ENCODE measurements around the gene MBTD1.

The MBTD1 gene

DNA sequence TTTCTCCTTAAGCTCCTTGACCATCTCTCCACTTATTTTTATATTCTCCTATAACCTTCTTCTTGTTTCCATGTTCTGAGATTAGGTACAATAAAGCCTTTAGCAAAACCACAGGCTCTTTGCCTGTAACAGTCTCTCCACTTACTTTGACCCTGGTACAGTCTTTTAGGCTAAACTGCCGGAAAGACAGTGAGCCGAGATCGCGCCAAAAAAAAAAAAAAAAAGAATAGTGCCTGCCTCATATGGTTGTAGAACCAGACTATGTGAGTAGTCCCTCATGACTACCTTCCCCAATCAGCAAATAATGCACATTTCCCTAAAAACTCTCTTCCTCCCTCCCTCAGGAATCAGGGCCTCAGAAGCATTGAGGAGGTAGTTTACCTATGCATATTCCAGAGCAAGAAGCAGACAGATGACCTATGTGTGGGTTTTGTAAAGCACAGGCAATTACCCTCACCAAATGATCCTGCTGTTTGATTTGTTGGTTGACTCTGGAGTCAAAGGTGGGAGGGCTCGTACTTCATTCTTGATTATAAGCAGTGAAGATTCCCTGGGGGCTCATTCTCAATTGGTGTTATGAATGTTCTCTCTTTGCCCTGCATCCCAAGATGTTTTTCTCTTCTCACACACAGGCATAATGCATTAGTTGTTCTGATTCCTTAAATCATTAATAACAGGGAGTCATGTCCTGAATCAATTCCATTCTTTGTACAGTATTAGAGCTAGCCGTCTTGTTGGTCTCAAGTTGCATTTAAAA is 115.4 kb downstream of the MBTD1 start:
- no peak for DNase-seq (ENCODE audit: low spot score)

DNA sequence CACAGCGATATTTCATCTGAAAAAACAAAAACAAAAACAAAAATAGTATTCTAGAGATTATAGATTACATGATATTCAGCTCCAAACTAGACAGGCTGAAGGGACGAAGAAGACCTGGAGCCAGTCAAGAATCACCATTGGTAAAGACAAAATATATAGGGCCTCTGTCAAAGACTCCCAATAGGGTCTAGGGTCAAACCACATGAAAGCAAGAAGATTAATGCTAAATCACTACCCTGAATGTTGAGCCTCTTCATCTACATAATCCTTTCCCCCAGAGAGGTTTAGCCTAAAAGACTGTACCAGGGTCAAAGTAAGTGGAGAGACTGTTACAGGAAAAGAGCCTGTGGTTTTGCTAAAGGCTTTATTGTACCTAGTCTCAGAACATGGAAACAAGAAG is 117.3 kb downstream of the MBTD1 start:
- DNase-seq (ENCODE audit: low spot score): no peak

DNA sequence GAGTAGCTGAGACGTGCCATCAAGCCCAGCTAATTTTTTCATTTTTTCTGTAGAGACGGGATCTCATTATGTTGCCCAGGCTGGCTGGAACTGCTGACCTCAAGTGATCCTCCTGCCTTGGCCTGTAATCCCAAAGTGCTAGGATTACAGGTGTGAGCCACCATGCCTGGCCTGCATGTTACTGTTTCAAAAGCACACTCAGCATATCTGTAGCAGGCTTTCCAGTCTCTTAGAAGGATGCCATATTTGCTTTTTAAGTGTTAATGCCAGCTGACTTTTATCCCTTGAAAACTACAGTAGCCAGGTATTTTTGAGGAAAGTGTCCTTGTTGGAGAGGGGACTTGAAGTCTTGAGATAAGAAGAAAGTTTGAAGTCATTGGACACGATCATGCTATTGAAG is 123.9 kb downstream of the MBTD1 start:
- no peak for DNase-seq (ENCODE audit: low spot score)

DNA sequence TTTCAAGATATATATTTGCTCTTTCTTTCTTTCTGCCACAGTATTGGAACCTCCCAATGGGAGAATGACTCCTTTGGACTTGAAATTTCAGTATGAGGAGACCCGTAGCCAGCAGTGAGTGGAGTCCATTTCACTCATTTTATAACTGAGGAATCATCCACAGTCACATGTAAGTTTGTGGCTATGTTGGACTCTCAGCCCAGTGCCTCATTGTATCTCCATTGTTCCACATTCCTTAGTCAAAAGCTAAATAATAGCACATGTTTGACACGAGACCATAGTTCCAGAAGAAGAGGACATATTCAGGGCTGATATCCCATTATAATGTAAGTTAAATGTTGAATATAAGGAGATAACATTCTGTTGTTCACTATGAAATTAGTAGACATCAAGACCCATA is 126.5 kb downstream of the MBTD1 start:
- peak; percentile 20 for DNase-seq (ENCODE audit: low spot score)

DNA sequence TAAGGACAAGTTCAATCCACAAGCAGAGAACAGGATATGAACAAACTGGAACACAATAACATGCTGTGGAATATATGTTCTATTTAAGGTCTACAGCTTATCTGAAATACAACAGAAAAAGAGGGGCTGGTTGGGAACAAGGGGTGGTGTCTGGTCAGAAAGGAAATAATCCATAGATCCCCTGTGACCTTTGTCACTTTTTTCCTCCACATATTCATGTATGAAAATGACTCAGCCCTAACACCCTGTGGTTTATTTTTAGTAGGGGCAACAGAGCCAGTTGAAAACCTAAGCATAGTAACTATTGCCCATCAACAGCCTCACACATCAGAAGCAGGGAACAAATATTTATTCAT is 126.9 kb downstream of the MBTD1 start:
- DNase-seq (ENCODE audit: low spot score): peak; percentile 50

DNA sequence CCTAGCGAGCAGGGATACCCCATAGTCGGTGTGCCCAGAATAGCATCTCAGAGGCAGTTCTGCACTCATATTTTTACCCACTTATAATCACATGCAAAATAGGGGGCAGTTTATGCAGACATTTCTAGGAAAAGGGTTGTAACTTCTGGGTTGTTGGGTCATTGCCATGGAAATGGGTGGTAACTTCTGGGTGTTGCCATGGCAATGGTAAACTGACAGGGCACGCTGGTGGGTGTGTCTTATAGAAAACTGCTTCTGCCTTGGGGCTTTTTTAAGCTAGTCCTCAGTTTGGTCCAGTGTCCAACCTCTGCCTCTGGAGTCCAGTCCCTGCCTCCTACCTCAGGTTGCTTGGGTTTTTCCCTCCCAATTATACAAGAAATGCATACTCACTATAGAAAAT is 131.8 kb downstream of the MBTD1 start:
- no peak for DNase-seq (ENCODE audit: low spot score)

Data from AG08395 (cell line).